Measurements from ENCODE around the gene C10orf90. TPM values are rescaled to one million over a fixed set of nuclear protein-coding genes. Genes with fewer than 3 reads are reported as not detected.

Gene C10orf90
- total RNA-seq, 4 donors from 2014 or later = 0.33 to 1.2 (median 1.1) TPM; not detected in 1

DNA sequence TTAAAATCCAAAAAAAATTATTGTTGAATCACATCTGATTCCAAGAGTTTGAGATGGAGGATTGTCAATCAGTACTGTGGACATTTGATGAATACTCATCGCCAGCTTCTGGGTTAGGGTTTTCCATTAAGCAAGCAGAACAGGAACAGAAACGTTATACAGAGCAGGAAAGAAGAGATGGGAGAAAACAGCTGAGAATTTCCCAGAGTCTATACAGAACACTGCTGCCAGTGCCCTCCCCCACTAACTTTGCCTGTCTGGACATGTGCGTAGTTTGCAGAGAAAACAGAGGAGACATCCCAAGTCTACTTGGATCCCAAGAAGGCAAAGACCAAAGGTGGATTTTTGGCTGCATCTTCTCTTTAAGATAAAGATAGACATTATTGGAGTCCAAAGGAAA, 19.0 kb downstream of the C10orf90 start:
- TF ChIP-seq, protein P1, sequence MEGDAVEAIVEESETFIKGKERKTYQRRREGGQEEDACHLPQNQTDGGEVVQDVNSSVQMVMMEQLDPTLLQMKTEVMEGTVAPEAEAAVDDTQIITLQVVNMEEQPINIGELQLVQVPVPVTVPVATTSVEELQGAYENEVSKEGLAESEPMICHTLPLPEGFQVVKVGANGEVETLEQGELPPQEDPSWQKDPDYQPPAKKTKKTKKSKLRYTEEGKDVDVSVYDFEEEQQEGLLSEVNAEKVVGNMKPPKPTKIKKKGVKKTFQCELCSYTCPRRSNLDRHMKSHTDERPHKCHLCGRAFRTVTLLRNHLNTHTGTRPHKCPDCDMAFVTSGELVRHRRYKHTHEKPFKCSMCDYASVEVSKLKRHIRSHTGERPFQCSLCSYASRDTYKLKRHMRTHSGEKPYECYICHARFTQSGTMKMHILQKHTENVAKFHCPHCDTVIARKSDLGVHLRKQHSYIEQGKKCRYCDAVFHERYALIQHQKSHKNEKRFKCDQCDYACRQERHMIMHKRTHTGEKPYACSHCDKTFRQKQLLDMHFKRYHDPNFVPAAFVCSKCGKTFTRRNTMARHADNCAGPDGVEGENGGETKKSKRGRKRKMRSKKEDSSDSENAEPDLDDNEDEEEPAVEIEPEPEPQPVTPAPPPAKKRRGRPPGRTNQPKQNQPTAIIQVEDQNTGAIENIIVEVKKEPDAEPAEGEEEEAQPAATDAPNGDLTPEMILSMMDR (IDR thresholded peaks at IDR 0.05; ENCODE audit: low read depth) = no peak

- TF ChIP-seq, protein P1 (IDR thresholded peaks at IDR 0.05; ENCODE audit: low read depth) = no peak
Measured at GRCh38 chr10:126650161-126650560, 20.3 kb downstream of the C10orf90 start.

GRCh38 chr10:126647116-126647515, 23.4 kb downstream of the C10orf90 start:
- TF ChIP-seq, protein P1 (IDR thresholded peaks at IDR 0.05; ENCODE audit: low read depth) = no peak

- TF ChIP-seq, protein P1 (IDR thresholded peaks at IDR 0.05; ENCODE audit: low read depth) = no peak
Measured at GRCh38 chr10:126646110-126646509, 24.4 kb downstream of the C10orf90 start.

GRCh38 chr10:126640401-126640800, 30.1 kb downstream of the C10orf90 start:
- TF ChIP-seq, protein P1 (IDR thresholded peaks at IDR 0.05; ENCODE audit: low read depth) = no peak

GRCh38 chr10:126639084-126639483, 31.4 kb downstream of the C10orf90 start:
- TF ChIP-seq, protein P1 (IDR thresholded peaks at IDR 0.05; ENCODE audit: low read depth) = no peak

- TF ChIP-seq, protein P1 (IDR thresholded peaks at IDR 0.05; ENCODE audit: low read depth) = no peak
Measured at GRCh38 chr10:126638542-126638941, 32.0 kb downstream of the C10orf90 start.
